ENCODE results near the gene PITX1. TPM values are rescaled to one million over a fixed set of nuclear protein-coding genes. Genes with fewer than 3 reads are reported as not detected.
A peak's percentile ranks its signal among the peaks of the same experiment; 100 is the strongest.

The PITX1 gene
- total and polyA plus RNA-seq, 4 donors, result 0.43 to 1.3 (median 0.72) TPM

DNA sequence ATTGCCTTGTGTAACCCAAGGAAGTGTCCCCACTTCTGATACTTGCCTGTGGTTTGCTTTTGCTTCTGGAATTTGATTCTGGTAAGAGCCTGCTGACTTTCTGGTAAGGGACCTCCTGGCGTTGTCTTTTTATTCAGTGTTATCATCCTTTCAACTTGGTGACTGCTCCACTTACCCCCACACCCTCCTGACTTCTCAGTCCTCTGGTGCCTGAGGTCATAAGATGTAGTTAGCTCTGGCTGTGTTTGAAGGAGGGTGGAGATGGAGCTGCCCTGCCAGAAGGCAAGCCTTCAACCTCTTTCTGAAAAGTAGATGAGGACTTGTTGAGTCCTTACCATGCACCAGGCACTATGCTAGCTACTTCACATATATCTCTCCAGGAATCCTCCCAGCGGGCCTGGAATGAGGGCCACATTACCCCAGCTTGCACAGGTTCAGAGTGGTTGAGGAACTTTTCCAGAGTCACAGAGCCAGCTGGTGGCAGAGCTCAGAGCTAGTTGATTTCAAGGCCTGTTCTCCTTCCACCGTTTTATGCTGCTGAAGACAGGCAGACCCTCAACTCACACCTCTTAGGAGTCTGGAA, 45.2 kb upstream of the PITX1 start:
- Histone ChIP-seq H3K27ac (ENCODE audit: low read depth in 1 of 2, low read length in 1 of 2) (no peak overlapping the region), H3K27me3 (ENCODE audit: control insufficient read depth in 3 of 3, insufficient read depth in 3 of 3, low read length in 2 of 3) (peaks cover 0 to 11% (median 3%) of the 10 kb centered on the region in 3 donors), H3K9ac (ENCODE audit: insufficient read depth in 1 of 2, low read length in 2 of 2) (no peak overlapping the region), H3K36me3 (ENCODE audit: control insufficient read depth in 4 of 4, insufficient read depth in 4 of 4, low read length in 4 of 4) (no peaks in the 10 kb centered on the region), H3K4me3 (no peak overlapping the region), H3K9me3 (ENCODE audit: control insufficient read depth in 4 of 4, insufficient read depth in 3 of 4, low read length in 3 of 4) (peaks cover 0 to 12% (median 5%) of the 10 kb centered on the region in 4 donors), H3K4me1 (ENCODE audit: control insufficient read depth in 5 of 5, insufficient read depth in 5 of 5, low read length in 5 of 5) (peaks cover 0 to 2% (median 0%) of the 10 kb centered on the region in 5 donors)
- TF ChIP-seq, protein P1, sequence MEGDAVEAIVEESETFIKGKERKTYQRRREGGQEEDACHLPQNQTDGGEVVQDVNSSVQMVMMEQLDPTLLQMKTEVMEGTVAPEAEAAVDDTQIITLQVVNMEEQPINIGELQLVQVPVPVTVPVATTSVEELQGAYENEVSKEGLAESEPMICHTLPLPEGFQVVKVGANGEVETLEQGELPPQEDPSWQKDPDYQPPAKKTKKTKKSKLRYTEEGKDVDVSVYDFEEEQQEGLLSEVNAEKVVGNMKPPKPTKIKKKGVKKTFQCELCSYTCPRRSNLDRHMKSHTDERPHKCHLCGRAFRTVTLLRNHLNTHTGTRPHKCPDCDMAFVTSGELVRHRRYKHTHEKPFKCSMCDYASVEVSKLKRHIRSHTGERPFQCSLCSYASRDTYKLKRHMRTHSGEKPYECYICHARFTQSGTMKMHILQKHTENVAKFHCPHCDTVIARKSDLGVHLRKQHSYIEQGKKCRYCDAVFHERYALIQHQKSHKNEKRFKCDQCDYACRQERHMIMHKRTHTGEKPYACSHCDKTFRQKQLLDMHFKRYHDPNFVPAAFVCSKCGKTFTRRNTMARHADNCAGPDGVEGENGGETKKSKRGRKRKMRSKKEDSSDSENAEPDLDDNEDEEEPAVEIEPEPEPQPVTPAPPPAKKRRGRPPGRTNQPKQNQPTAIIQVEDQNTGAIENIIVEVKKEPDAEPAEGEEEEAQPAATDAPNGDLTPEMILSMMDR (IDR thresholded peaks at IDR 0.05; ENCODE audit: control extremely low read depth, extremely low read depth), result no peak
- DNase-seq (peak in 1 of 3 donors; percentile 2), ATAC-seq (ENCODE audit: insufficient read depth, low FRiP score) (no peak)
- 80 to 81% methylated on average over 3 of the region's 3 CpGs for WGBS, 2 donors

DNA sequence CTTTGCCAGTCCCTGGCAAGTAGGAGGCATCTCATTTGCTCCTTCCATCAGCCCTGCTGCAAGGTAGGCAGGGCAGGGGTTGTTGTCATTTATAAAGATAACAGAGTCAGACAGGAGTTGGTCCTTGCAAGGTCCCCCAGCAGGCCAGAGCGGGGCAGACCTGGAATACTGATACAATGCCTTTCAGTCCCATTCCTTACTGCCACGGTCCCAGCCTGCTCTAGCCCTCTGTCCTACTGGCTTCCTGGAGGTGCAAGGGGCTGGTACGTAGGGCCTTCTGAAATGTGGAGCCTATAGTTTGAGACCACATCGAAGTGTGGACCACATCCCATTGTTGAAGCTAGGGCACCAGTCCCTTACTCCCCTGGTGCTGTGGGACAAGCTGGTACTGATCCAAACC, 42.8 kb upstream of the PITX1 start:
- Histone ChIP-seq H3K9me3 (ENCODE audit: control insufficient read depth in 4 of 4, insufficient read depth in 3 of 4, low read length in 3 of 4) (peaks cover 0 to 8% (median 3%) of the 10 kb centered on the region in 4 donors), H3K4me1 (ENCODE audit: control insufficient read depth in 5 of 5, insufficient read depth in 5 of 5, low read length in 5 of 5) (peaks cover 0 to 18% (median 0%) of the 10 kb centered on the region in 5 donors), H3K9ac (ENCODE audit: insufficient read depth in 1 of 2, low read length in 2 of 2) (no peak overlapping the region), H3K27me3 (ENCODE audit: control insufficient read depth in 3 of 3, insufficient read depth in 3 of 3, low read length in 2 of 3) (peaks cover 0 to 14% (median 3%) of the 10 kb centered on the region in 3 donors), H3K4me3 (no peak overlapping the region), H3K27ac (ENCODE audit: low read depth in 1 of 2, low read length in 1 of 2) (no peak overlapping the region), H3K36me3 (ENCODE audit: control insufficient read depth in 4 of 4, insufficient read depth in 4 of 4, low read length in 4 of 4) (no peaks in the 10 kb centered on the region)
- TF ChIP-seq, protein P1 (IDR thresholded peaks at IDR 0.05; ENCODE audit: control extremely low read depth, extremely low read depth), result no peak
- no peak for ATAC-seq (ENCODE audit: insufficient read depth, low FRiP score)
- WGBS, 2 donors, result 79 to 83% methylated on average over 4 of the region's 4 CpGs
- DNase-seq, result peak in 1 of 3 donors; percentile 2

DNA sequence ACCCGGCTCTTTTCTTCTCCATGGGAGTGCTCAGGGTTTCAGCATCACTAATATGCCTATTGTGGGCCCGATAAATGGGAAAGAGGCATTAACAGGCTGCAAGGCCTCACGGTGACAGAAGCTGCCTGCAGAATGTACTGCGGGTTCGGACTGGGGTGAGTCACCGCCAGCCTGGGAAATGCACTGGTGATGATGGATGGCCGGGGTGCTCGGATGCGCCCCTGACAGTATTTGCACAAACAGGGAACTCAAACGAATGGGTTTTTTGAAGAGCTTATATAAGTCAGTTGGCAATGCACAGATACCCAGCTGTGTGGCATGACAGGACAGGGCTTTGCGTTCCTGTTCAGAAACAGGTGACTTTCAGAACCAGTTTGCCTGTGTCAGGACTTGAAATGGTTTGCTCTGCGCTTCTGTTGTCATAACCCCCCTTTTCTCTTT, 42.0 kb upstream of the PITX1 start:
- Histone ChIP-seq H3K4me1 (ENCODE audit: control insufficient read depth in 5 of 5, insufficient read depth in 5 of 5, low read length in 5 of 5) (peaks cover 0 to 18% (median 0%) of the 10 kb centered on the region in 5 donors), H3K27ac (ENCODE audit: low read depth in 1 of 2, low read length in 1 of 2) (no peak overlapping the region), H3K27me3 (ENCODE audit: control insufficient read depth in 3 of 3, insufficient read depth in 3 of 3, low read length in 2 of 3) (peaks cover 0 to 14% (median 3%) of the 10 kb centered on the region in 3 donors), H3K9me3 (ENCODE audit: control insufficient read depth in 4 of 4, insufficient read depth in 3 of 4, low read length in 3 of 4) (peaks cover 0 to 4% (median 2%) of the 10 kb centered on the region in 4 donors), H3K4me3 (no peak overlapping the region), H3K9ac (ENCODE audit: insufficient read depth in 1 of 2, low read length in 2 of 2) (no peak overlapping the region), H3K36me3 (ENCODE audit: control insufficient read depth in 4 of 4, insufficient read depth in 4 of 4, low read length in 4 of 4) (no peaks in the 10 kb centered on the region)
- ATAC-seq (ENCODE audit: insufficient read depth, low FRiP score), result no peak
- DNase-seq, result peak in 1 of 3 donors; percentile 10
- TF ChIP-seq, protein P1 (IDR thresholded peaks at IDR 0.05; ENCODE audit: control extremely low read depth, extremely low read depth), result no peak
- 73 to 84% methylated on average over 12 of the region's 12 CpGs for WGBS, 2 donors
